Measurements from ENCODE around the gene FOXR1. TPM values are rescaled to one million over a fixed set of nuclear protein-coding genes. Genes with fewer than 3 reads are reported as not detected.

FOXR1 gene
- total RNA-seq, 3 donors from 2014 or later (not counting 1 experiment from before 2014, with no cell fraction given) = not detected

- Histone ChIP-seq H3K4me1 (ENCODE audit: control insufficient read depth, insufficient read depth, low read length) (peaks cover 13% of the 10 kb centered on the region), H3K9me3 (ENCODE audit: control insufficient read depth, insufficient read depth, low read length) (no peaks in the 10 kb centered on the region), H3K27me3 (ENCODE audit: control insufficient read depth, insufficient read depth, low read length) (no peaks in the 10 kb centered on the region), H3K4me3 (ENCODE audit: low read length) (no peak overlapping the region), H3K27ac (ENCODE audit: low read length) (no peak overlapping the region), H3K36me3 (ENCODE audit: control insufficient read depth, insufficient read depth, low read length) (peaks cover 23% of the 10 kb centered on the region)
- ATAC-seq = no peak
- intact Hi-C loops (cut with micrococcal nuclease) = no loop called here
- Mint-ChIP-seq H3K27ac (peak overlapping the region in 1 of 2 donors; percentile 85), H3K4me1 (peaks cover 6 to 21% of the 10 kb centered on the region in 2 donors), H3K36me3 (peaks cover 4% of the 10 kb centered on the region), H3K4me3 (peak overlapping the region; percentile 9), H3K27me3 (ENCODE audit: low read depth in 2 of 2) (no peaks in the 10 kb centered on the region), H3K9me3 (no peaks in the 10 kb centered on the region)
- TF ChIP-seq, protein P1, sequence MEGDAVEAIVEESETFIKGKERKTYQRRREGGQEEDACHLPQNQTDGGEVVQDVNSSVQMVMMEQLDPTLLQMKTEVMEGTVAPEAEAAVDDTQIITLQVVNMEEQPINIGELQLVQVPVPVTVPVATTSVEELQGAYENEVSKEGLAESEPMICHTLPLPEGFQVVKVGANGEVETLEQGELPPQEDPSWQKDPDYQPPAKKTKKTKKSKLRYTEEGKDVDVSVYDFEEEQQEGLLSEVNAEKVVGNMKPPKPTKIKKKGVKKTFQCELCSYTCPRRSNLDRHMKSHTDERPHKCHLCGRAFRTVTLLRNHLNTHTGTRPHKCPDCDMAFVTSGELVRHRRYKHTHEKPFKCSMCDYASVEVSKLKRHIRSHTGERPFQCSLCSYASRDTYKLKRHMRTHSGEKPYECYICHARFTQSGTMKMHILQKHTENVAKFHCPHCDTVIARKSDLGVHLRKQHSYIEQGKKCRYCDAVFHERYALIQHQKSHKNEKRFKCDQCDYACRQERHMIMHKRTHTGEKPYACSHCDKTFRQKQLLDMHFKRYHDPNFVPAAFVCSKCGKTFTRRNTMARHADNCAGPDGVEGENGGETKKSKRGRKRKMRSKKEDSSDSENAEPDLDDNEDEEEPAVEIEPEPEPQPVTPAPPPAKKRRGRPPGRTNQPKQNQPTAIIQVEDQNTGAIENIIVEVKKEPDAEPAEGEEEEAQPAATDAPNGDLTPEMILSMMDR (IDR thresholded peaks at IDR 0.05) = no peak
- DNase-seq = no peak
- WGBS (ENCODE audit: insufficient coverage) = 94% methylated on average over 9 of the region's 9 CpGs
Measured at GRCh38 chr11:119028346-119029068, 56.9 kb downstream of the FOXR1 start.

DNA sequence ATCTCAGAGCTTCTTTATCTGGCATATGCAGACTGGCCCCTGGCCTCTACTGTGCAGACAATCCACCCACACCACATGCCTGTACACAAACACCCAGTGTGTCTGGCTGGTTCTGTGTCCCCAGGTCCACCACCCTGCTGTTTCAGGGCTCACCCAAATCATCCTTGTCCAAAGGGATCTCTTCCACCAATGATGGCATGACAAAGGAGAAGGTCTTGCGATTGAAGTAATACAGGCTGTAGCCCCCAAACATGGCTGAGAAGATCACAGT is 57.4 kb downstream of the FOXR1 start:
- ATAC-seq (no peak), DNase-seq (no peak)
- 100% methylated on average over 1 of the region's 1 CpG for WGBS (ENCODE audit: insufficient coverage)
- TF ChIP-seq, protein P1 (IDR thresholded peaks at IDR 0.05) = no peak
- Histone ChIP-seq H3K27ac (ENCODE audit: low read length) (no peak overlapping the region), H3K9me3 (ENCODE audit: control insufficient read depth, insufficient read depth, low read length) (no peaks in the 10 kb centered on the region), H3K36me3 (ENCODE audit: control insufficient read depth, insufficient read depth, low read length) (peaks cover 18% of the 10 kb centered on the region), H3K4me1 (ENCODE audit: control insufficient read depth, insufficient read depth, low read length) (peaks cover 13% of the 10 kb centered on the region), H3K4me3 (ENCODE audit: low read length) (no peak overlapping the region), H3K27me3 (ENCODE audit: control insufficient read depth, insufficient read depth, low read length) (no peaks in the 10 kb centered on the region)
- no peaks in the 10 kb centered on the region for H3K27me3 Mint-ChIP-seq (ENCODE audit: low read depth in 2 of 2)
- H3K9me3 Mint-ChIP-seq = no peaks in the 10 kb centered on the region
- no peaks in the 10 kb centered on the region for H3K36me3 Mint-ChIP-seq
- H3K27ac Mint-ChIP-seq = peak overlapping the region in 1 of 2 donors; percentile 85
- peak overlapping the region; percentile 9 for H3K4me3 Mint-ChIP-seq
- peaks cover 6 to 21% of the 10 kb centered on the region in 2 donors for H3K4me1 Mint-ChIP-seq
- intact Hi-C loops (cut with micrococcal nuclease) = no loop called here

DNA sequence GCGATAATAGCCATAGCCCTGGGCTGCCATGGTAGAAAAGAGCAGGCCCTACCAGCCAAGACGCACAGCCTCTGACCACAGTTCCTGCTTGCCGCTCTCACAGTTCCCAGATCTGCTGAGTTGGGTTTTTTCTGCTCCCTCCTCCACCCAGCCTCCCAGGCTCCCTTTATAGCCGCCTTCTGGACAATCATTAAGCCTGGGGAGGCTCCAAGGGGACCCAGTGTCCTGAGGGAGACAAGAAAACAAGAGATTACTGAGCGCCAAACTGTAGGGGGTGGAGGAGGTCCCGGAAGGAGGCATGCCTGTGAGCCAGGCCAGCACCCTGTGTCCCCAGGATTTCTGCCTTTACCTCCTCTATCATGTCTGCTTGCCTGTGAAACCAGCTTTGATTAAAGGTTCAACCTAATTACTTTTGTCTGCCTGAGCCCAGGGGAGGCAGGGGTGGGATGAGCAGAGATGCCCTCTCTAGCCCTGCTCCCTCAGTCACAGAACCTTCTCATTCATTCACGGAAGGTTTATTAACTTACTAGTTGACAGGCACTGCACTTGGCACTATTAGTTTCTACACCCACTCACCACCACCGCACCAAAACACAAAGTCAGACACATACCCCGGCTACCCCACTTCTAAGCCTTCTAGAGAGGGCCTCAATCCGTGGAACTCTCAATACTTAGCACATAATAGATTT is 57.9 kb downstream of the FOXR1 start:
- Histone ChIP-seq H3K27me3 (ENCODE audit: control insufficient read depth, insufficient read depth, low read length) (no peaks in the 10 kb centered on the region), H3K4me1 (ENCODE audit: control insufficient read depth, insufficient read depth, low read length) (peaks cover 13% of the 10 kb centered on the region), H3K27ac (ENCODE audit: low read length) (peak overlapping the region; percentile 55), H3K9me3 (ENCODE audit: control insufficient read depth, insufficient read depth, low read length) (no peaks in the 10 kb centered on the region), H3K36me3 (ENCODE audit: control insufficient read depth, insufficient read depth, low read length) (peaks cover 13% of the 10 kb centered on the region), H3K4me3 (ENCODE audit: low read length) (no peak overlapping the region)
- no peaks in the 10 kb centered on the region for H3K9me3 Mint-ChIP-seq
- no peak for ATAC-seq
- H3K36me3 Mint-ChIP-seq = no peaks in the 10 kb centered on the region
- H3K4me1 Mint-ChIP-seq = peaks cover 6 to 18% of the 10 kb centered on the region in 2 donors
- peak overlapping the region; percentile 14 to 85 for H3K27ac Mint-ChIP-seq
- intact Hi-C loops (cut with micrococcal nuclease) = loop anchor here (1.0 to 2.0 kb wide), 4 partner anchors 11 to 65 kb away; partner anchors contain the start of genes CENATAC, HYOU1, RPS25 and TRAPPC4
- WGBS (ENCODE audit: insufficient coverage) = 69% methylated on average over 10 of the region's 10 CpGs
- H3K4me3 Mint-ChIP-seq = peak overlapping the region; percentile 83
- H3K27me3 Mint-ChIP-seq (ENCODE audit: low read depth in 2 of 2) = no peaks in the 10 kb centered on the region
- peak in 1 of 2 donors; percentile 36 for DNase-seq
- TF ChIP-seq, protein P1 (IDR thresholded peaks at IDR 0.05) = no peak
